ENCODE results near the gene TOP3B.

GRCh38 chr22:21936151-21936775, 46.3 kb downstream of the TOP3B start:
- TF ChIP-seq EZH2 (IDR thresholded peaks at IDR 0.05; ENCODE audit: low read length, unreplicated experiment), result no peak
- TF ChIP-seq CTCF (conservative IDR thresholded peaks at IDR 0.05; ENCODE audit: low read depth, low read length), result no peak

Data from PC-3 (cell line).